HepG2 (cell line): ENCODE results near the gene ANKRD66. TPM values are rescaled to one million over a fixed set of nuclear protein-coding genes. Genes with fewer than 3 reads are reported as not detected.

ENCODE experiments used
- BCL6 ChIP-seq: IDR thresholded peaks from 2 replicates; pipeline ENCODE4 v1.6.1; 2016; ENCODE audit warnings: missing genetic modification reagents, missing compliant biosample characterization
- CREM ChIP-seq, 2 experiments: sonication (generic) in 1 of 2; formaldehyde crosslinking in 1 of 2; IDR thresholded peaks; 2 replicates each; pipeline versions ENCODE4 v1.4.0 to v1.6.1; 2016 to 2020; ENCODE audit warnings: antibody characterized with exemption in 1 of 2, mild to moderate bottlenecking in 1 of 2, missing genetic modification reagents in 1 of 2
- EP300 ChIP-seq, 3 experiments: sonication (generic) in 1 of 3; formaldehyde crosslinking in 1 of 3; IDR thresholded peaks; 2 replicates each; pipeline versions ENCODE4 v1.5.1 to v1.6.1; 2011 to 2020; ENCODE audit warnings: low read depth in 2 of 3, low read length in 2 of 3, borderline replicate concordance in 1 of 3, improper control_type of control experiment in 1 of 3, mild to moderate bottlenecking in 1 of 3, missing genetic modification reagents in 1 of 3, moderate library complexity in 1 of 3
- GATAD2A ChIP-seq: IDR thresholded peaks from 2 replicates; pipeline ENCODE4 v1.6.1; 2016
- KLF9 ChIP-seq: IDR thresholded peaks from 2 replicates; pipeline ENCODE4 v1.6.1; 2016; ENCODE audit warnings: low read depth
- NFIC ChIP-seq: IDR thresholded peaks from 2 replicates; pipeline ENCODE4 v1.6.1; 2012; ENCODE audit warnings: mild to moderate bottlenecking, low read length, inconsistent platforms
- RFX1 ChIP-seq: fragments of 450-650 bp; IDR thresholded peaks from 2 replicates; pipeline ENCODE4 v1.6.1; 2017
- TEAD3 ChIP-seq: optimal IDR thresholded peaks from 2 replicates; pipeline ENCODE3; 2016; ENCODE audit warnings: borderline replicate concordance
- ZFP62 ChIP-seq: sonication (generic); formaldehyde crosslinking; IDR thresholded peaks from 2 replicates; pipeline ENCODE4 v1.4.0; 2020; ENCODE audit warnings: missing genetic modification reagents
- ZSCAN21 ChIP-seq: sonication (generic); formaldehyde crosslinking; IDR thresholded peaks from 2 replicates; pipeline ENCODE4 v1.8.0; 2022; ENCODE audit warnings: mild to moderate bottlenecking, missing genetic modification reagents, moderate library complexity, borderline replicate concordance
- ZZZ3 ChIP-seq: sonication (generic); formaldehyde crosslinking; IDR thresholded peaks from 2 replicates; pipeline ENCODE4 v1.4.0; 2020; ENCODE audit warnings: missing genetic modification reagents, mild to moderate bottlenecking, borderline replicate concordance
- polyA plus RNA-seq, 8 experiments: library from polyadenylated mRNA; depleted of rRNA in 3 of 8; stranded (reverse) in 7 of 8; unstranded in 1 of 8; fragments of >200 nt; fragmentation: Illumina TruSeq in 4 of 8; extraction: Trizol in 4 of 8; gene quantifications; 2 replicates each; pipeline versions ENCODE4 v1.2.1 to v1.2.3, GENCODE V29; 2011 to 2016; ENCODE audit warnings: low read depth in 4 of 8, missing spikeins in 1 of 8, mixed read lengths in 1 of 8; ENCODE audit not compliant: insufficient read depth in 1 of 8
- total RNA-seq, 5 experiments: library from RNA; depleted of rRNA; stranded (reverse); fragments of >200 nt; fragmentation: Illumina TruSeq; extraction: Trizol; gene quantifications; 2 replicates each; pipeline ENCODE4 v1.2.3, GENCODE V29; 2016; ENCODE audit warnings: low read depth in 1 of 5
- TF ChIP-seq, protein P1 (sequence below): IDR thresholded peaks from 2 replicates; pipeline ENCODE4 v1.4.0; 2020; ENCODE audit warnings: mild to moderate bottlenecking, missing genetic modification reagents
- TF ChIP-seq, protein P2 (sequence below): sonication (generic); formaldehyde crosslinking; IDR thresholded peaks from 2 replicates; pipeline ENCODE4 v1.4.0; 2020; ENCODE audit warnings: low read depth, missing genetic modification reagents
- TF ChIP-seq, protein P3 (sequence below): sonication (generic); formaldehyde crosslinking; IDR thresholded peaks from 2 replicates; pipeline ENCODE4 v1.5.0; 2020; ENCODE audit warnings: missing genetic modification reagents
- TF ChIP-seq, protein P4 (sequence below): sonication (generic); formaldehyde crosslinking; IDR thresholded peaks from 2 replicates; pipeline ENCODE4 v1.9.0; 2022; ENCODE audit warnings: low read depth, missing genetic modification reagents
- TF ChIP-seq, protein P5 (sequence below): IDR thresholded peaks from 2 replicates; pipeline ENCODE4 v1.6.1; 2012; ENCODE audit warnings: low read length, improper control_type of control experiment

The ANKRD66 gene
- total and polyA plus RNA-seq, 2 of the 13 experiments (the other 11 are each of a cell fraction or from before 2014, with no cell fraction given), result not detected

DNA sequence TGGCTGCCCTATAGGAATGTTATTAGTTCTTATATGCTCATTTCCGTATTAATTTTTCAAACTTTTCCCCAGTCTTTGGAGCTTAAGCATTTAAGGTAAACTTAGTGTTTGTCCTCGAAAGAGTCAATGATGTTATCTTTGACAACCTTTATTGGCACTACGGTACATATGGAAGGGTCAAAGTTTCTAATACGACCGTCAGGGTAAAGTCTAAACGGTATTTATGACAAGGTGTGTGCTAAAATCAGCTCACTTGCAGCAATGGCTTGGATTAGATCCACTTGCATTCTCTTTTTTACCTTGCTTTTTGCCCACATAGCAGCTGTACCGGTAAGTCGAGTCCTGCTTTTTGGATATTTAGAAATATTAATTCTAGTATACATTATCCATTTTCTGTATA lies 46.4 kb downstream of the ANKRD66 start, which contains the start of gene MEP1A (continued):
- TF ChIP-seq, protein P1, sequence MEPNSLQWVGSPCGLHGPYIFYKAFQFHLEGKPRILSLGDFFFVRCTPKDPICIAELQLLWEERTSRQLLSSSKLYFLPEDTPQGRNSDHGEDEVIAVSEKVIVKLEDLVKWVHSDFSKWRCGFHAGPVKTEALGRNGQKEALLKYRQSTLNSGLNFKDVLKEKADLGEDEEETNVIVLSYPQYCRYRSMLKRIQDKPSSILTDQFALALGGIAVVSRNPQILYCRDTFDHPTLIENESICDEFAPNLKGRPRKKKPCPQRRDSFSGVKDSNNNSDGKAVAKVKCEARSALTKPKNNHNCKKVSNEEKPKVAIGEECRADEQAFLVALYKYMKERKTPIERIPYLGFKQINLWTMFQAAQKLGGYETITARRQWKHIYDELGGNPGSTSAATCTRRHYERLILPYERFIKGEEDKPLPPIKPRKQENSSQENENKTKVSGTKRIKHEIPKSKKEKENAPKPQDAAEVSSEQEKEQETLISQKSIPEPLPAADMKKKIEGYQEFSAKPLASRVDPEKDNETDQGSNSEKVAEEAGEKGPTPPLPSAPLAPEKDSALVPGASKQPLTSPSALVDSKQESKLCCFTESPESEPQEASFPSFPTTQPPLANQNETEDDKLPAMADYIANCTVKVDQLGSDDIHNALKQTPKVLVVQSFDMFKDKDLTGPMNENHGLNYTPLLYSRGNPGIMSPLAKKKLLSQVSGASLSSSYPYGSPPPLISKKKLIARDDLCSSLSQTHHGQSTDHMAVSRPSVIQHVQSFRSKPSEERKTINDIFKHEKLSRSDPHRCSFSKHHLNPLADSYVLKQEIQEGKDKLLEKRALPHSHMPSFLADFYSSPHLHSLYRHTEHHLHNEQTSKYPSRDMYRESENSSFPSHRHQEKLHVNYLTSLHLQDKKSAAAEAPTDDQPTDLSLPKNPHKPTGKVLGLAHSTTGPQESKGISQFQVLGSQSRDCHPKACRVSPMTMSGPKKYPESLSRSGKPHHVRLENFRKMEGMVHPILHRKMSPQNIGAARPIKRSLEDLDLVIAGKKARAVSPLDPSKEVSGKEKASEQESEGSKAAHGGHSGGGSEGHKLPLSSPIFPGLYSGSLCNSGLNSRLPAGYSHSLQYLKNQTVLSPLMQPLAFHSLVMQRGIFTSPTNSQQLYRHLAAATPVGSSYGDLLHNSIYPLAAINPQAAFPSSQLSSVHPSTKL, result peak; percentile 53
- no peak for TF ChIP-seq ZZZ3 (CRISPR knock-in tag)
- TF ChIP-seq RFX1, result no peak
- TF ChIP-seq, protein P2, sequence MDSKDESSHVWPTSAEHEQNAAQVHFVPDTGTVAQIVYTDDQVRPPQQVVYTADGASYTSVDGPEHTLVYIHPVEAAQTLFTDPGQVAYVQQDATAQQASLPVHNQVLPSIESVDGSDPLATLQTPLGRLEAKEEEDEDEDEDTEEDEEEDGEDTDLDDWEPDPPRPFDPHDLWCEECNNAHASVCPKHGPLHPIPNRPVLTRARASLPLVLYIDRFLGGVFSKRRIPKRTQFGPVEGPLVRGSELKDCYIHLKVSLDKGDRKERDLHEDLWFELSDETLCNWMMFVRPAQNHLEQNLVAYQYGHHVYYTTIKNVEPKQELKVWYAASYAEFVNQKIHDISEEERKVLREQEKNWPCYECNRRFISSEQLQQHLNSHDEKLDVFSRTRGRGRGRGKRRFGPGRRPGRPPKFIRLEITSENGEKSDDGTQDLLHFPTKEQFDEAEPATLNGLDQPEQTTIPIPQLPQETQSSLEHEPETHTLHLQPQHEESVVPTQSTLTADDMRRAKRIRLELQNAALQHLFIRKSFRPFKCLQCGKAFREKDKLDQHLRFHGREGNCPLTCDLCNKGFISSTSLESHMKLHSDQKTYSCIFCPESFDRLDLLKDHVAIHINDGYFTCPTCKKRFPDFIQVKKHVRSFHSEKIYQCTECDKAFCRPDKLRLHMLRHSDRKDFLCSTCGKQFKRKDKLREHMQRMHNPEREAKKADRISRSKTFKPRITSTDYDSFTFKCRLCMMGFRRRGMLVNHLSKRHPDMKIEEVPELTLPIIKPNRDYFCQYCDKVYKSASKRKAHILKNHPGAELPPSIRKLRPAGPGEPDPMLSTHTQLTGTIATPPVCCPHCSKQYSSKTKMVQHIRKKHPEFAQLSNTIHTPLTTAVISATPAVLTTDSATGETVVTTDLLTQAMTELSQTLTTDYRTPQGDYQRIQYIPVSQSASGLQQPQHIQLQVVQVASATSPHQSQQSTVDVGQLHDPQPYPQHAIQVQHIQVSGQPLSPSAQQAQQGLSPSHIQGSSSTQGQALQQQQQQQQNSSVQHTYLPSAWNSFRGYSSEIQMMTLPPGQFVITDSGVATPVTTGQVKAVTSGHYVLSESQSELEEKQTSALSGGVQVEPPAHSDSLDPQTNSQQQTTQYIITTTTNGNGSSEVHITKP, result no peak
- TF ChIP-seq BCL6 (CRISPR knock-in tag), result peak; percentile 96
- no peak for TF ChIP-seq ZFP62
- TF ChIP-seq, protein P3, sequence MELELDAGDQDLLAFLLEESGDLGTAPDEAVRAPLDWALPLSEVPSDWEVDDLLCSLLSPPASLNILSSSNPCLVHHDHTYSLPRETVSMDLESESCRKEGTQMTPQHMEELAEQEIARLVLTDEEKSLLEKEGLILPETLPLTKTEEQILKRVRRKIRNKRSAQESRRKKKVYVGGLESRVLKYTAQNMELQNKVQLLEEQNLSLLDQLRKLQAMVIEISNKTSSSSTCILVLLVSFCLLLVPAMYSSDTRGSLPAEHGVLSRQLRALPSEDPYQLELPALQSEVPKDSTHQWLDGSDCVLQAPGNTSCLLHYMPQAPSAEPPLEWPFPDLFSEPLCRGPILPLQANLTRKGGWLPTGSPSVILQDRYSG (CRISPR knock-in tag), result no peak
- TF ChIP-seq GATAD2A (CRISPR knock-in tag), result peak; percentile 47; the same call in 1 of the 2 replicates
- TF ChIP-seq KLF9, result no peak
- TF ChIP-seq NFIC, result peak; percentile 43; the same call in 1 of the 2 replicates
- peak in 1 of 2 experiments; percentile 44; a peak in 1 of 4 replicates for TF ChIP-seq EP300 (IDR thresholded peaks at IDR 0.05; ENCODE audit: low read depth in 2 of 2, low read length in 2 of 2)
- TF ChIP-seq EP300 (CRISPR knock-in tag; IDR thresholded peaks at IDR 0.05; ENCODE audit: borderline replicate concordance), result no peak
- peak; percentile 56; the same call in 1 of the 2 replicates for TF ChIP-seq CREM (IDR thresholded peaks at IDR 0.05)
- TF ChIP-seq CREM (CRISPR knock-in tag; IDR thresholded peaks at IDR 0.05), result no peak
- TF ChIP-seq ZSCAN21 (CRISPR knock-in tag), result no peak
- TF ChIP-seq, protein P4, sequence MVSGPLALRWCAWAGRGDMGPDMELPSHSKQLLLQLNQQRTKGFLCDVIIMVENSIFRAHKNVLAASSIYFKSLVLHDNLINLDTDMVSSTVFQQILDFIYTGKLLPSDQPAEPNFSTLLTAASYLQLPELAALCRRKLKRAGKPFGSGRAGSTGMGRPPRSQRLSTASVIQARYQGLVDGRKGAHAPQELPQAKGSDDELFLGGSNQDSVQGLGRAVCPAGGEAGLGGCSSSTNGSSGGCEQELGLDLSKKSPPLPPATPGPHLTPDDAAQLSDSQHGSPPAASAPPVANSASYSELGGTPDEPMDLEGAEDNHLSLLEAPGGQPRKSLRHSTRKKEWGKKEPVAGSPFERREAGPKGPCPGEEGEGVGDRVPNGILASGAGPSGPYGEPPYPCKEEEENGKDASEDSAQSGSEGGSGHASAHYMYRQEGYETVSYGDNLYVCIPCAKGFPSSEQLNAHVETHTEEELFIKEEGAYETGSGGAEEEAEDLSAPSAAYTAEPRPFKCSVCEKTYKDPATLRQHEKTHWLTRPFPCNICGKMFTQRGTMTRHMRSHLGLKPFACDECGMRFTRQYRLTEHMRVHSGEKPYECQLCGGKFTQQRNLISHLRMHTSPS (CRISPR knock-in tag), result no peak
- TF ChIP-seq, protein P5, sequence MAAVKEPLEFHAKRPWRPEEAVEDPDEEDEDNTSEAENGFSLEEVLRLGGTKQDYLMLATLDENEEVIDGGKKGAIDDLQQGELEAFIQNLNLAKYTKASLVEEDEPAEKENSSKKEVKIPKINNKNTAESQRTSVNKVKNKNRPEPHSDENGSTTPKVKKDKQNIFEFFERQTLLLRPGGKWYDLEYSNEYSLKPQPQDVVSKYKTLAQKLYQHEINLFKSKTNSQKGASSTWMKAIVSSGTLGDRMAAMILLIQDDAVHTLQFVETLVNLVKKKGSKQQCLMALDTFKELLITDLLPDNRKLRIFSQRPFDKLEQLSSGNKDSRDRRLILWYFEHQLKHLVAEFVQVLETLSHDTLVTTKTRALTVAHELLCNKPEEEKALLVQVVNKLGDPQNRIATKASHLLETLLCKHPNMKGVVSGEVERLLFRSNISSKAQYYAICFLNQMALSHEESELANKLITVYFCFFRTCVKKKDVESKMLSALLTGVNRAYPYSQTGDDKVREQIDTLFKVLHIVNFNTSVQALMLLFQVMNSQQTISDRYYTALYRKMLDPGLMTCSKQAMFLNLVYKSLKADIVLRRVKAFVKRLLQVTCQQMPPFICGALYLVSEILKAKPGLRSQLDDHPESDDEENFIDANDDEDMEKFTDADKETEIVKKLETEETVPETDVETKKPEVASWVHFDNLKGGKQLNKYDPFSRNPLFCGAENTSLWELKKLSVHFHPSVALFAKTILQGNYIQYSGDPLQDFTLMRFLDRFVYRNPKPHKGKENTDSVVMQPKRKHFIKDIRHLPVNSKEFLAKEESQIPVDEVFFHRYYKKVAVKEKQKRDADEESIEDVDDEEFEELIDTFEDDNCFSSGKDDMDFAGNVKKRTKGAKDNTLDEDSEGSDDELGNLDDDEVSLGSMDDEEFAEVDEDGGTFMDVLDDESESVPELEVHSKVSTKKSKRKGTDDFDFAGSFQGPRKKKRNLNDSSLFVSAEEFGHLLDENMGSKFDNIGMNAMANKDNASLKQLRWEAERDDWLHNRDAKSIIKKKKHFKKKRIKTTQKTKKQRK, result no peak
- no peak for TF ChIP-seq TEAD3
